DOHH2 (cell line): ENCODE results near the gene NPBWR2.
"Not testable (repeated sequence)": the region's sequence is repeated elsewhere in the genome, so short reads cannot be mapped to it uniquely, and the experiment has no call there.

ENCODE experiments used
- H3F3A ChIP-seq: fragments of 200-600 bp; sonication (generic), shearing (Covaris generic); 2 replicates; pipeline ENCODE4 v1.6.0; 2016; ENCODE audit warnings: antibody characterized with exemption, mild to moderate bottlenecking; ENCODE audit not compliant: control insufficient read depth, insufficient read depth
- H3K27ac ChIP-seq: fragments of 200-600 bp; sonication (generic); 2 replicates; pipeline ENCODE4 v1.5.1; 2014; ENCODE audit warnings: low read depth, mild to moderate bottlenecking, low read length, moderate library complexity
- H3K27me3 ChIP-seq: fragments of 200-600 bp; sonication (generic); 2 replicates; pipeline ENCODE4 v1.6.1; 2014; ENCODE audit warnings: mild to moderate bottlenecking, low read length, mixed read lengths; ENCODE audit not compliant: control insufficient read depth
- H3K36me3 ChIP-seq: fragments of 200-600 bp; sonication (generic); 2 replicates; pipeline ENCODE4 v1.6.1; 2014; ENCODE audit warnings: mild to moderate bottlenecking, low read length, moderate library complexity, mixed read lengths; ENCODE audit not compliant: control insufficient read depth
- H3K4me1 ChIP-seq: fragments of 200-600 bp; sonication (generic); 2 replicates; pipeline ENCODE4 v1.6.1; 2014; ENCODE audit warnings: mild to moderate bottlenecking, low read length, mixed read lengths; ENCODE audit not compliant: control insufficient read depth
- H3K4me2 ChIP-seq: fragments of 200-600 bp; sonication (generic); 2 replicates; pipeline ENCODE4 v1.6.0; 2014; ENCODE audit warnings: mild to moderate bottlenecking, low read length, moderate library complexity
- H3K4me3 ChIP-seq: fragments of 200-600 bp; sonication (generic); 2 replicates; pipeline ENCODE4 v1.5.1; 2014; ENCODE audit warnings: mild to moderate bottlenecking, low read length, mixed read lengths
- H3K79me2 ChIP-seq: fragments of 200-600 bp; sonication (generic); 2 replicates; pipeline ENCODE4 v1.6.1; 2014; ENCODE audit warnings: mild to moderate bottlenecking, low read length, mixed read lengths; ENCODE audit not compliant: control insufficient read depth
- H3K9me2 ChIP-seq: fragments of 200-600 bp; sonication (generic); replicated peaks from 2 replicates; pipeline ENCODE4 v1.6.1; 2014; ENCODE audit warnings: mild to moderate bottlenecking, low read length, mixed read lengths; ENCODE audit not compliant: control insufficient read depth
- H3K9me3 ChIP-seq: fragments of 200-600 bp; sonication (generic); 2 replicates; pipeline ENCODE4 v1.6.1; 2014; ENCODE audit warnings: antibody characterized with exemption, low read length, mixed read lengths; ENCODE audit not compliant: control insufficient read depth, insufficient read depth
- H4K20me1 ChIP-seq: fragments of 200-600 bp; sonication (generic); 2 replicates; pipeline ENCODE4 v1.6.0; 2014; ENCODE audit warnings: low read depth, mild to moderate bottlenecking, antibody characterized with exemption, low read length, moderate library complexity; ENCODE audit not compliant: control insufficient read depth, insufficient read depth
- CTCF ChIP-seq: fragments of 200-600 bp; sonication (generic); IDR thresholded peaks from one replicate; pipeline ENCODE4 v1.5.1; 2014; ENCODE audit warnings: antibody characterized with exemption, mild to moderate bottlenecking, low read depth, low read length; ENCODE audit not compliant: poor library complexity, severe bottlenecking
- EZH2phosphoT487 ChIP-seq: fragments of 200-600 bp; sonication (generic); IDR thresholded peaks from 2 replicates; pipeline ENCODE4 v1.6.1; 2017; ENCODE audit warnings: borderline replicate concordance, mild to moderate bottlenecking, antibody characterized with exemption, low read length, moderate library complexity, mixed read lengths

Gene NPBWR2

GRCh38 chr20:64137598-64138031, 30.2 kb upstream of the NPBWR2 start:
- Histone ChIP-seq H3K9me2 (no peaks in the 10 kb centered on the region), H3K9me3 (no peaks in the 10 kb centered on the region), H3K4me1 (peaks cover 5% of the 10 kb centered on the region), H3F3A (peaks cover 7% of the 10 kb centered on the region), H4K20me1 (no peaks in the 10 kb centered on the region), H3K79me2 (no peaks in the 10 kb centered on the region), H3K4me3 (no peak overlapping the region), H3K27me3 (peaks cover 9% of the 10 kb centered on the region), H3K36me3 (no peaks in the 10 kb centered on the region), H3K4me2 (no peak overlapping the region), H3K27ac (no peak overlapping the region)
- no peak for TF ChIP-seq CTCF
- TF ChIP-seq EZH2phosphoT487, result no peak

DNA sequence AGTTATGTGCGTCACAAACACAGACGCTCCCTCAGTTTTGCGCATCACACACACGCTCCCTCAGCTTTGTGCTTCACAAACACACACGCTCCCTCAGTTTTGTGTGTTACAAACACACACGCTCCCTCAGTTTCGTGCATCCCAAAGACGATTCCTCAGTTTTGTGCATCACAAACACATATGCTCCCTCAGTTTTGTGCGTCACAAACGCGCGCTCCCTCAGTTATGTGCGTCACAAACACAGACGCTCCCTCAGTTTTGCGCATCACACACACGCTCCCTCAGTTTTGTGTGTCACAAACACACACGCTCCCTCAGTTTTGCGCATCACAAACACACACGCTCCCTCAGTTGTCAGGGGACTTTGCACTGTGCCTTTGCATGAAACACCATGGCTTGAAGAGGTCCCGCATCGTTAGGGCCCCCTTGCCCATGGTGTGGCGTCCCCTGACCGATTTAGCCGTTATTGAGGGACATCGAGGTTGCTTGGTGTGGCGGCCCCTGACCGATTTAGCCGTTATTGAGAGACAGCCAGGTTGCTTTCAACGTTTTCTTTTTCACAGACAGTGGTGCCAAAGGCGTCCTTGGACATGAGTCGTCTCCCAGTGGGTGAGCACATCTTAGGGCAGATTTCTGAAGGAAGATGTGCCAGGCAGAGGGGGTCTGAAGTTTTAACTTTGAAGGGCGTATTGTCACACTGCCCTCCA, 28.8 kb upstream of the NPBWR2 start:
- Histone ChIP-seq H3K4me3 (no peak overlapping the region), H3K4me2 (no peak overlapping the region), H3K27me3 (peaks cover 5% of the 10 kb centered on the region), H3K36me3 (no peaks in the 10 kb centered on the region), H3K9me3 (no peaks in the 10 kb centered on the region), H3K9me2 (no peaks in the 10 kb centered on the region), H3K27ac (no peak overlapping the region), H3K4me1 (no peaks in the 10 kb centered on the region), H3K79me2 (no peaks in the 10 kb centered on the region), H3F3A (peaks cover 7% of the 10 kb centered on the region), H4K20me1 (no peaks in the 10 kb centered on the region)
- TF ChIP-seq CTCF, result no peak
- TF ChIP-seq EZH2phosphoT487, result no peak

GRCh38 chr20:64134744-64135143, 27.4 kb upstream of the NPBWR2 start:
- H3K9me2 ChIP-seq, H3K4me1 ChIP-seq, H3K4me3 ChIP-seq, H3K4me2 ChIP-seq, H3K36me3 ChIP-seq, H3K27me3 ChIP-seq, H4K20me1 ChIP-seq, H3K27ac ChIP-seq, H3K9me3 ChIP-seq, H3K79me2 ChIP-seq, H3F3A ChIP-seq: not testable (repeated sequence)

DNA sequence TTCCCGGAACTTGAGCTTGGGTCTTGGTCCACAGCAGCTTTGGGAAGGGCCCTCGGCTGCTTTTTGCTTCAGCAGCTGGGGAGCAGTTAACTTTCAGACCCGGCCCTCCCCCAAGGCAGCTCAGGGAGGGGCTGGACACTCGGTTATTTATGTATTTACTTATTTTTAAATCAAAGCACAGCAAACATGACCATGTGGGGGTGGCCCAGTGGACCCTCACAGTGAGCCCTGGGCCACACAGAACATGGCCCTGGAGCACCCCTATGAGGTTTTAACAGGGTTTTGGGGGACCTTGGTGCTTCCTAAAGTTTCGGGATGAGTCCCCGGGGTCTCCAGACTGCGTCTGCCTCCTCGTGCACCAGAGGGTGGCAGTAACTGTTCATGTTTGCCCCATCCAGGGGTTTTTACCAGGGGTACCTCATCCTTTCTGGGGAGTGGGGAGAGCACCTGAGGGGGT, 26.6 kb upstream of the NPBWR2 start:
- Histone ChIP-seq H3K27me3 (no peaks in the 10 kb centered on the region), H4K20me1 (no peaks in the 10 kb centered on the region), H3K4me1 (no peaks in the 10 kb centered on the region), H3K9me2 (no peaks in the 10 kb centered on the region), H3K27ac (no peak overlapping the region), H3K9me3 (no peaks in the 10 kb centered on the region), H3F3A (peaks cover 7% of the 10 kb centered on the region), H3K4me2 (no peak overlapping the region), H3K36me3 (no peaks in the 10 kb centered on the region), H3K79me2 (no peaks in the 10 kb centered on the region), H3K4me3 (no peak overlapping the region)
- no peak for TF ChIP-seq EZH2phosphoT487
- peak; percentile 39 for TF ChIP-seq CTCF
